Ovary (tissue), 3 donors: ENCODE measurements around the gene SAP30BP.

Experiments
- CTCF ChIP-seq, 3 donors: fragments of 450-650 bp in 2 of 3; fragments of 200-600 bp in 1 of 3; IDR thresholded peaks; one replicate each; pipeline versions ENCODE4 v1.5.1 to v1.8.0; 2016 to 2022; ENCODE audit warnings: antibody characterized with exemption in 3 of 3, mild to moderate bottlenecking in 1 of 3
- EP300 ChIP-seq: sonication (generic); formaldehyde crosslinking; IDR thresholded peaks from one replicate; pipeline ENCODE4 v1.6.1; 2017; ENCODE audit warnings: antibody characterized with exemption
- POLR2A ChIP-seq: fragments of 450-650 bp; IDR thresholded peaks from one replicate; pipeline ENCODE4 v1.6.1; 2017; ENCODE audit warnings: antibody characterized with exemption, mild to moderate bottlenecking, moderate library complexity
- donor health status: DM: no; HTN: no; CAD: no.

GRCh38 chr17:75743625-75744206 is 76.6 kb downstream of the SAP30BP start:
- TF ChIP-seq CTCF (IDR thresholded peaks at IDR 0.05) = no peak
- TF ChIP-seq POLR2A = no peak
- no peak for TF ChIP-seq EP300
